ENCODE data around the gene ELAPOR1. TPM values are rescaled to one million over a fixed set of nuclear protein-coding genes. Genes with fewer than 3 reads are reported as not detected.

ELAPOR1 gene
- total RNA-seq, 2 donors from 2014 or later = 0.11 to 0.12 TPM

DNA sequence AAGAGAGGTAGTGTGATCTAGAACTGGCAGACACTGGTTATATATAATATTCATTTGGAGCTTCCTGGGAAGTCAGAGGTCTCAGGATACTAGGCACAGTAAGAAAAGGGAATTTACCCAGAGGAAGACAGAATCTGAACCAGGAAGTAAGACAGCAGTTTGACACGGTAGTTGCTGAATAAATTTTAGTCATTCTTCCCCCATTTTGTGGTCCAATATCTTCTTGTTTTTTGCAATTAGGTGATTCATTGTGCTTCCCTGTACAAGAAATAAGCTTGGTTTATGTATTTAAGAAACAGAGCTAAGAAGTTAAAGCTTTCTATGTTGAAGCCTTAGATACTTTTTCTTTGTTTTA lies 22.1 kb upstream of the ELAPOR1 start:
- H3K4me3 ChIP-seq = peak overlapping the region; percentile 76
- H3K9me3 ChIP-seq = no peaks in the 10 kb centered on the region
- peaks cover 24% of the 10 kb centered on the region for H3K36me3 ChIP-seq
- H3K27ac ChIP-seq = peak overlapping the region; percentile 96 to 98
- TF ChIP-seq CTCF (IDR thresholded peaks at IDR 0.05) = no peak
- H3K27me3 ChIP-seq = no peaks in the 10 kb centered on the region
- H3K4me1 ChIP-seq = peaks cover 0 to 41% of the 10 kb centered on the region in 2 donors
- DNase-seq (ENCODE audit: low spot score) = no peak

DNA sequence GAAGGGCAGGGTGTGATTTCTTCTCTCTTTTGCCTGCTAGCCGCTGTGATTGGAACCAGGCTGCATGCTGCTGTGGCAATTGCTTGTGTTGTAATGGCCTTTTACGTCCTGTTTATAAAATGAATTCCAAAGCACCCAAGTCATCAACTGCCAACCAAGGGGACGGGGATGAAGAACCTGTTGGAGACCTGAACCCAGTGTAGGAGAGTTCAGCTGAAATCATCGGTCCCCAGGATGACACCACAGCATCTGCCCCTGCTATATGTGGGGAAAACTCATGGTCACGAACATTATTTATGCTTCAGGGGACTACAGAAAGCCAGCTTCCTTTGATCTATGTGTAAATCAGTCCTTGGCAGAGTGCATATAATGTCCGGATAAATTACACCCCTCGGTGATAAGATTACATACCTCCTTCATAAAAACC lies 19.5 kb upstream of the ELAPOR1 start:
- H3K4me1 ChIP-seq = peaks cover 0 to 40% of the 10 kb centered on the region in 2 donors
- peak overlapping the region; percentile 61 to 76 for H3K27ac ChIP-seq
- H3K27me3 ChIP-seq = no peaks in the 10 kb centered on the region
- H3K36me3 ChIP-seq = peaks cover 24% of the 10 kb centered on the region
- DNase-seq (ENCODE audit: low spot score) = no peak
- H3K9me3 ChIP-seq = no peaks in the 10 kb centered on the region
- TF ChIP-seq CTCF (IDR thresholded peaks at IDR 0.05) = no peak
- H3K4me3 ChIP-seq = no peak overlapping the region

DNA sequence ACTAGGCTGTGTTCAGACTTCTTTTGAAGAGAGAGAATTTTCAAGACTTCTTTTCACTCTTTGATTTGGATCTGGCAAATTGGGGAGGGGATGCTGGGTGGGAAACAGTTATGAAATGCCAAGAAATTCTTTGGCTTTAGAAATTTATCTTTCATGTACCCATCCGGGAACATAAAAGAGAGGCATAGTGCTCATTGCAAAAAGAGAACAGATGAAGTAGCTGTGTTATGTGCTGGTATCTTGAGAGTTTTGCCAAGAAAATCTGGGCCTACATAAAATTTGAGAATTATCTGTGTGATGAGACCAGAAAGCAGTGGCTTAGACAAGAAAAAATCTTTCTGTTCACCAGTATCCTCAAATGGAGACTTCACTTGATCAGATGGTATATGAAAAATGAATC lies 19.0 kb upstream of the ELAPOR1 start:
- peaks cover 24% of the 10 kb centered on the region for H3K36me3 ChIP-seq
- H3K4me1 ChIP-seq = peaks cover 0 to 39% of the 10 kb centered on the region in 2 donors
- peak overlapping the region; percentile 61 to 76 for H3K27ac ChIP-seq
- no peak for DNase-seq (ENCODE audit: low spot score)
- no peaks in the 10 kb centered on the region for H3K9me3 ChIP-seq
- no peak overlapping the region for H3K4me3 ChIP-seq
- no peak for TF ChIP-seq CTCF (IDR thresholded peaks at IDR 0.05)
- H3K27me3 ChIP-seq = no peaks in the 10 kb centered on the region

GRCh38 chr1:109095631-109096030 lies 18.3 kb upstream of the ELAPOR1 start:
- Histone ChIP-seq H3K4me1 (peaks cover 0 to 37% of the 10 kb centered on the region in 2 donors), H3K4me3 (no peak overlapping the region), H3K27ac (peak overlapping the region in 1 of 2 donors; percentile 1), H3K36me3 (peaks cover 24% of the 10 kb centered on the region), H3K9me3 (no peaks in the 10 kb centered on the region), H3K27me3 (no peaks in the 10 kb centered on the region)
- no peak for TF ChIP-seq CTCF (IDR thresholded peaks at IDR 0.05)
- no peak for DNase-seq (ENCODE audit: low spot score)

- H3K36me3 ChIP-seq = peaks cover 24% of the 10 kb centered on the region
- no peak for DNase-seq (ENCODE audit: low spot score)
- peaks cover 0 to 40% of the 10 kb centered on the region in 2 donors for H3K4me1 ChIP-seq
- no peak for TF ChIP-seq CTCF (IDR thresholded peaks at IDR 0.05)
- H3K27ac ChIP-seq = peak overlapping the region in 1 of 2 donors; percentile 1
- no peak overlapping the region for H3K4me3 ChIP-seq
- H3K27me3 ChIP-seq = no peaks in the 10 kb centered on the region
- H3K9me3 ChIP-seq = no peaks in the 10 kb centered on the region
Observed at GRCh38 chr1:109096120-109096519, 17.8 kb upstream of the ELAPOR1 start.
